ENCODE results near the gene HECW1.

- TF ChIP-seq POLR2A (IDR thresholded peaks at IDR 0.05) (no peak), POLR2AphosphoS5 (IDR thresholded peaks at IDR 0.05) (no peak)
- TF ChIP-seq, protein P1, sequence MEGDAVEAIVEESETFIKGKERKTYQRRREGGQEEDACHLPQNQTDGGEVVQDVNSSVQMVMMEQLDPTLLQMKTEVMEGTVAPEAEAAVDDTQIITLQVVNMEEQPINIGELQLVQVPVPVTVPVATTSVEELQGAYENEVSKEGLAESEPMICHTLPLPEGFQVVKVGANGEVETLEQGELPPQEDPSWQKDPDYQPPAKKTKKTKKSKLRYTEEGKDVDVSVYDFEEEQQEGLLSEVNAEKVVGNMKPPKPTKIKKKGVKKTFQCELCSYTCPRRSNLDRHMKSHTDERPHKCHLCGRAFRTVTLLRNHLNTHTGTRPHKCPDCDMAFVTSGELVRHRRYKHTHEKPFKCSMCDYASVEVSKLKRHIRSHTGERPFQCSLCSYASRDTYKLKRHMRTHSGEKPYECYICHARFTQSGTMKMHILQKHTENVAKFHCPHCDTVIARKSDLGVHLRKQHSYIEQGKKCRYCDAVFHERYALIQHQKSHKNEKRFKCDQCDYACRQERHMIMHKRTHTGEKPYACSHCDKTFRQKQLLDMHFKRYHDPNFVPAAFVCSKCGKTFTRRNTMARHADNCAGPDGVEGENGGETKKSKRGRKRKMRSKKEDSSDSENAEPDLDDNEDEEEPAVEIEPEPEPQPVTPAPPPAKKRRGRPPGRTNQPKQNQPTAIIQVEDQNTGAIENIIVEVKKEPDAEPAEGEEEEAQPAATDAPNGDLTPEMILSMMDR (IDR thresholded peaks at IDR 0.05): no peak
Measured at GRCh38 chr7:43479042-43479441, 366.6 kb downstream of the HECW1 start.

Data from breast epithelium (tissue), 3 donors.